ENCODE data around the gene PLOD3.

Gene PLOD3

GRCh38 chr7:101179117-101179516 lies 38.3 kb downstream of the PLOD3 start:
- DNase-seq = no peak

- DNase-seq = no peak
These were observed 39.7 kb downstream of the PLOD3 start for GRCh38 chr7:101177644-101178043.

- DNase-seq = no peak
These were observed 41.7 kb downstream of the PLOD3 start for GRCh38 chr7:101175664-101176063.

GRCh38 chr7:101174322-101174854 lies 43.0 kb downstream of the PLOD3 start:
- DNase-seq = no peak

GRCh38 chr7:101173752-101174244 lies 43.6 kb downstream of the PLOD3 start:
- DNase-seq = no peak

GRCh38 chr7:101172854-101173751 lies 44.3 kb downstream of the PLOD3 start:
- peak; percentile 82 for DNase-seq

- peak; percentile 59 for DNase-seq
These were observed 45.2 kb downstream of the PLOD3 start for GRCh38 chr7:101172005-101172853.

- no peak for DNase-seq
These were observed 45.9 kb downstream of the PLOD3 start for GRCh38 chr7:101171442-101171837.

GRCh38 chr7:101170617-101171441 lies 46.6 kb downstream of the PLOD3 start:
- DNase-seq = no peak

GRCh38 chr7:101169838-101170551 lies 47.4 kb downstream of the PLOD3 start:
- peak; percentile 31 for DNase-seq

GRCh38 chr7:101169110-101169837 lies 48.1 kb downstream of the PLOD3 start:
- DNase-seq = no peak

GRCh38 chr7:101168412-101169049 lies 48.9 kb downstream of the PLOD3 start:
- no peak for DNase-seq

GRCh38 chr7:101167645-101168411 lies 49.6 kb downstream of the PLOD3 start:
- DNase-seq = no peak

- DNase-seq = no peak
These were observed 50.3 kb downstream of the PLOD3 start for GRCh38 chr7:101166909-101167644.

GRCh38 chr7:101166648-101166908 lies 50.8 kb downstream of the PLOD3 start:
- DNase-seq = no peak

- no peak for DNase-seq
These were observed 51.3 kb downstream of the PLOD3 start for GRCh38 chr7:101165958-101166647.

- peak; percentile 76 for DNase-seq
These were observed 52.1 kb downstream of the PLOD3 start, which contains the start of gene VGF for GRCh38 chr7:101165075-101165957. VGF (minus strand) TSS chr7:101165569; CDS start chr7:101164843, 726 bp downstream.
